Esophagus muscularis mucosa (tissue), 4 donors: ENCODE results near the gene SH3RF3. TPM values are rescaled to one million over a fixed set of nuclear protein-coding genes. Genes with fewer than 3 reads are reported as not detected.
A peak's percentile ranks its signal among the peaks of the same experiment; 100 is the strongest.

Experiments used
- DNase-seq: peaks from one replicate; pipeline ENCODE4 v3.0.0-alpha.2; 2017; ENCODE audit errors: extremely low spot score
- H3K27ac ChIP-seq, 4 donors: fragments of 200-600 bp; sonication (generic); replicated peaks in 1 of 4; 1 replicate in 3 of 4; 2 replicates in 1 of 4; pipeline ENCODE4 v1.5.1; 2016 to 2019; ENCODE audit warnings: mild to moderate bottlenecking in 1 of 4
- H3K27me3 ChIP-seq, 4 donors: fragments of 200-600 bp; sonication (generic); one replicate each; pipeline versions ENCODE4 v1.5.1 to v1.6.0; 2016 to 2019
- H3K36me3 ChIP-seq, 4 donors: fragments of 200-600 bp; sonication (generic); one replicate each; pipeline ENCODE4 v1.5.1; 2016 to 2019
- H3K4me1 ChIP-seq, 4 donors: fragments of 200-600 bp; sonication (generic); one replicate each; pipeline ENCODE4 v1.5.1; 2016 to 2019
- H3K4me3 ChIP-seq, 4 donors: fragments of 200-600 bp; sonication (generic); 1 replicate in 2 of 4; 2 replicates in 2 of 4; pipeline ENCODE4 v1.5.1; 2016 to 2019; ENCODE audit warnings: mild to moderate bottlenecking in 4 of 4, moderate library complexity in 1 of 4
- H3K9me3 ChIP-seq, 4 donors: fragments of 200-600 bp; sonication (generic); 1 replicate in 3 of 4; 2 replicates in 1 of 4; pipeline ENCODE4 v1.5.1; 2016 to 2019
- EP300 ChIP-seq: sonication (generic); formaldehyde crosslinking; IDR thresholded peaks from one replicate; pipeline ENCODE4 v1.6.1; 2017; ENCODE audit warnings: antibody characterized with exemption
- POLR2A ChIP-seq: fragments of 450-650 bp; IDR thresholded peaks from one replicate; pipeline ENCODE4 v1.6.1; 2017; ENCODE audit warnings: antibody characterized with exemption, moderate library complexity, mild to moderate bottlenecking, low read depth
- POLR2AphosphoS5 ChIP-seq, 2 donors: sonication (generic); formaldehyde crosslinking; IDR thresholded peaks; one replicate each; pipeline ENCODE4 v1.6.1; 2017; ENCODE audit warnings: antibody characterized with exemption in 2 of 2
- WGBS: methylation state at CpG from one replicate; pipeline ENCODE4 v1.1.5; 2018; 5-methylcytosine and 5-hydroxymethylcytosine counted together
- intact Hi-C: fragments of 100-400 bp; cut with DNase I; formaldehyde crosslinking; loops from one replicate; pipeline ENCODE4 v1.15.1; 2023
- total RNA-seq, 4 donors: library from RNA; depleted of rRNA; stranded (reverse); fragments of >200 nt; gene quantifications; one replicate each; pipeline versions ENCODE4 v1.1.0 to v1.2.1, GENCODE V29; 2016
- TF ChIP-seq, protein P1 (sequence below), 3 experiments: fragments of 200-600 bp in 2 of 3; fragments of 450-650 bp in 1 of 3; sonication (generic) in 2 of 3; IDR thresholded peaks; one replicate each; pipeline ENCODE4 v1.5.1; 2017 to 2019; ENCODE audit warnings: antibody characterized with exemption in 3 of 3, mild to moderate bottlenecking in 2 of 3, moderate library complexity in 1 of 3

The SH3RF3 gene
- total RNA-seq, 4 donors from 2014 or later = 6.3 to 17.5 (median 11.3) TPM

DNA sequence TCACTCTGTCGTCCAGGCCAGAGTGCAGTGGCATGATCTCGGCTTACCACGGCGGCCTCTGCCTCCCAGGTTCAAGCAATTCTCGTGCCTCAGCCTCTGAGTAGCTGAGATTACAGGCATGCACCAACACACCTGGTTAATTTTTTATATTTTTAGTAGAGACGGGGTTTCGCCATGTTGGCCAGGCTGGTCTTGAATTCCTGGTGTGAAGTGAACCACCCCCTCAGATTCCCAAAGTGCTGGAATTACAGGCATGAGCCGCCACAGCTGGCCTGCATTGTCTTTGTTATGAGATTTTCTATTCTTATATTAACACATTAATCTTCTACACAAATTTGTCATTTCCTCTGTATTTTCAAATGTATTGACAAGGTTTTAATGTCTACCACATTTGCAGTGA lies 409.5 kb downstream of the SH3RF3 start:
- Histone ChIP-seq H3K9me3 (no peaks in the 10 kb centered on the region), H3K4me3 (no peak overlapping the region), H3K4me1 (peaks cover 4 to 9% (median 5%) of the 10 kb centered on the region in 4 donors), H3K27me3 (no peaks in the 10 kb centered on the region), H3K36me3 (no peaks in the 10 kb centered on the region), H3K27ac (no peak overlapping the region)
- WGBS = 71% methylated on average over 8 of the region's 8 CpGs
- no peak for TF ChIP-seq EP300
- no peak for TF ChIP-seq POLR2A
- TF ChIP-seq, protein P1, sequence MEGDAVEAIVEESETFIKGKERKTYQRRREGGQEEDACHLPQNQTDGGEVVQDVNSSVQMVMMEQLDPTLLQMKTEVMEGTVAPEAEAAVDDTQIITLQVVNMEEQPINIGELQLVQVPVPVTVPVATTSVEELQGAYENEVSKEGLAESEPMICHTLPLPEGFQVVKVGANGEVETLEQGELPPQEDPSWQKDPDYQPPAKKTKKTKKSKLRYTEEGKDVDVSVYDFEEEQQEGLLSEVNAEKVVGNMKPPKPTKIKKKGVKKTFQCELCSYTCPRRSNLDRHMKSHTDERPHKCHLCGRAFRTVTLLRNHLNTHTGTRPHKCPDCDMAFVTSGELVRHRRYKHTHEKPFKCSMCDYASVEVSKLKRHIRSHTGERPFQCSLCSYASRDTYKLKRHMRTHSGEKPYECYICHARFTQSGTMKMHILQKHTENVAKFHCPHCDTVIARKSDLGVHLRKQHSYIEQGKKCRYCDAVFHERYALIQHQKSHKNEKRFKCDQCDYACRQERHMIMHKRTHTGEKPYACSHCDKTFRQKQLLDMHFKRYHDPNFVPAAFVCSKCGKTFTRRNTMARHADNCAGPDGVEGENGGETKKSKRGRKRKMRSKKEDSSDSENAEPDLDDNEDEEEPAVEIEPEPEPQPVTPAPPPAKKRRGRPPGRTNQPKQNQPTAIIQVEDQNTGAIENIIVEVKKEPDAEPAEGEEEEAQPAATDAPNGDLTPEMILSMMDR (IDR thresholded peaks at IDR 0.05) = no peak
- no peak for TF ChIP-seq POLR2AphosphoS5 (IDR thresholded peaks at IDR 0.05)
- no peak for DNase-seq
- intact Hi-C loops = no loop called here

DNA sequence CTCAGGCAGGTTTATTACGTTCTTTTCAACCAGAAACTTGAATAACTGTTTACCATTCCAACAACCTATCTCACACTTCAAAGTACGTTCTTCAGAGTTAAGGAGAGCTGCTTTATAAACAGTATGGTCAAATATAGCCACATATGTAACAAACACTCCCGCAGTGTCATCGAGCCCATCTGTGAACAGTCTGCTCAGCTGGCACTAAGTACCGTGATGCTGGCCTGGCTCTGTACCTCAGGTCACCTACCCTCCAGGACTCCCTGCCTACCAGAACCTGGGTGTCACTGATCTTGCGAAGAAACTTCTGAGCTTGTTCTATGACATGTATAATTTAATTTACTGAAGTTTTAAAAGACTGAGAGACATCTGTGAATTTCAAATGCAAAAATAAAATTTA lies 413.4 kb downstream of the SH3RF3 start:
- Histone ChIP-seq H3K27ac (peak overlapping the region in 3 of 4 donors; percentile 12 to 38 (median 15)), H3K36me3 (peaks cover 0 to 18% (median 6%) of the 10 kb centered on the region in 4 donors), H3K9me3 (no peaks in the 10 kb centered on the region), H3K27me3 (no peaks in the 10 kb centered on the region), H3K4me1 (peaks cover 0 to 24% (median 18%) of the 10 kb centered on the region in 4 donors), H3K4me3 (no peak overlapping the region)
- intact Hi-C loops = no loop called here
- WGBS = 58% methylated on average over 6 of the region's 6 CpGs
- no peak for DNase-seq
- TF ChIP-seq, protein P1 (IDR thresholded peaks at IDR 0.05) = no peak
- TF ChIP-seq POLR2AphosphoS5 (IDR thresholded peaks at IDR 0.05) (no peak), POLR2A (no peak), EP300 (no peak)

GRCh38 chr2:109545828-109546713 lies 417.1 kb downstream of the SH3RF3 start:
- peak overlapping the region in 1 of 4 donors; percentile 23 for H3K27ac ChIP-seq
- peaks cover 0 to 18% (median 8%) of the 10 kb centered on the region in 4 donors for H3K36me3 ChIP-seq
- H3K4me3 ChIP-seq = no peak overlapping the region
- intact Hi-C loops = loop anchor here (2.0 to 5.0 kb wide), 2 partner anchors 173 to 191 kb away; no protein-coding TSS in a partner anchor
- H3K4me1 ChIP-seq = peaks cover 0 to 24% (median 18%) of the 10 kb centered on the region in 4 donors
- DNase-seq = no peak
- H3K9me3 ChIP-seq = no peaks in the 10 kb centered on the region
- H3K27me3 ChIP-seq = no peaks in the 10 kb centered on the region
- WGBS = 26% methylated on average over 10 of the region's 10 CpGs
- TF ChIP-seq, protein P1 (IDR thresholded peaks at IDR 0.05) = peak; percentile 91 to 97 (median 92)
- no peak for TF ChIP-seq EP300

DNA sequence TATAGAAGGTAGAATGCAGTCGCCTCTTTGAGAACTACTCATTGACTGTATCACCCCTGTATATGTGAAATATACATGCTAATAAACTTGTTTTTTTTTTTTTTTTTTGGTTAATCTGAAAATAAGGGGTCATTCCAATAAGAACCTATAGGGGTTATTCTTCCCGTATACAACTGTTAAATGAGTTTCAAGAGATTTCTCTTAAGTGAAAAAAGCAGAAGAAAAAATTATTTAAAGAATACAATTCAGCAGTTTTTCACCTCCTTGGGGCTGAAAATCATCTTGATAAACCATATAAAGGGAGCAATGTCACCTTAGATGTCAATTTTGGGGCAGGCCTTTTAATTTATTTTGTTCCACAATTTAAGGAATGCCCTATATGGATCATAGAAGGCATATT lies 418.3 kb downstream of the SH3RF3 start:
- Histone ChIP-seq H3K27me3 (no peaks in the 10 kb centered on the region), H3K9me3 (no peaks in the 10 kb centered on the region), H3K27ac (no peak overlapping the region), H3K4me1 (peaks cover 0 to 18% (median 14%) of the 10 kb centered on the region in 4 donors), H3K36me3 (peaks cover 0 to 27% (median 15%) of the 10 kb centered on the region in 4 donors), H3K4me3 (no peak overlapping the region)
- no peak for DNase-seq
- TF ChIP-seq EP300 (no peak), POLR2A (no peak), POLR2AphosphoS5 (IDR thresholded peaks at IDR 0.05) (no peak)
- TF ChIP-seq, protein P1 (IDR thresholded peaks at IDR 0.05) = no peak
- WGBS = 88% methylated on average over 2 of the region's 2 CpGs
- intact Hi-C loops = loop anchor here (2.0 to 5.0 kb wide), 2 partner anchors 172 to 190 kb away; no protein-coding TSS in a partner anchor
